Measurements from ENCODE around the gene LIG4. TPM values are rescaled to one million over a fixed set of nuclear protein-coding genes. Genes with fewer than 3 reads are reported as not detected.

LIG4 gene
- polyA plus RNA-seq, 1 of the 3 experiments (the other 2 are of a cell fraction): 3.3 TPM

- Histone ChIP-seq H3K9me2 (no peaks in the 10 kb centered on the region), H3F3A (replicated peaks; ENCODE audit: insufficient read depth) (no peaks in the 10 kb centered on the region), H3K4me3 (ENCODE audit: low read depth in 2 of 2, low read length in 1 of 2) (no peak overlapping the region), H2AFZ (ENCODE audit: low read depth) (no peak overlapping the region), H3K79me2 (ENCODE audit: insufficient read depth) (no peaks in the 10 kb centered on the region), H3K36me3 (replicated peaks in 1 of 2; ENCODE audit: control insufficient read depth in 1 of 2, insufficient read depth in 2 of 2, low read length in 1 of 2) (no peaks in the 10 kb centered on the region), H3K4me1 (ENCODE audit: control insufficient read depth in 1 of 2, insufficient read depth in 2 of 2, low read depth in 1 of 2, low read length in 1 of 2) (no peaks in the 10 kb centered on the region), H4K20me1 (ENCODE audit: insufficient read depth) (no peaks in the 10 kb centered on the region), H3K4me2 (no peak overlapping the region), H3K9ac (no peak overlapping the region), H3K27me3 (ENCODE audit: insufficient read depth) (no peaks in the 10 kb centered on the region), H3K27ac (ENCODE audit: low read depth in 2 of 2, low read length in 1 of 2) (no peak overlapping the region), H3K9me3 (no peaks in the 10 kb centered on the region)
- ChIA-PET CTCF (interaction anchor here (1.4 kb wide), 1 partner anchor 12 kb away, joined by 4 read pairs; no protein-coding TSS in a partner anchor), POLR2A (no interaction called here)
- TF ChIP-seq REST (IDR thresholded peaks at IDR 0.05; ENCODE audit: low read depth, low read length): no peak
- TF ChIP-seq SMC3 (IDR thresholded peaks at IDR 0.05; ENCODE audit: low read depth, low read length): no peak
- no peak for TF ChIP-seq FOXJ3 (CRISPR knock-in tag; IDR thresholded peaks at IDR 0.05)
- TF ChIP-seq EP300 (IDR thresholded peaks at IDR 0.05; ENCODE audit: borderline replicate concordance in 1 of 2, low read depth in 1 of 2, low read length in 1 of 2): no peak
- TF ChIP-seq JUND (IDR thresholded peaks at IDR 0.05): no peak
- no peak for TF ChIP-seq NFIC (IDR thresholded peaks at IDR 0.05; ENCODE audit: borderline replicate concordance)
- no peak for TF ChIP-seq TEAD4 (IDR thresholded peaks at IDR 0.05; ENCODE audit: borderline replicate concordance, insufficient read depth)
- TF ChIP-seq EZH2phosphoT487 (IDR thresholded peaks at IDR 0.05; ENCODE audit: borderline replicate concordance, low read depth): no peak
- no peak for TF ChIP-seq FOSL2 (IDR thresholded peaks at IDR 0.05; ENCODE audit: borderline replicate concordance, low read depth)
- TF ChIP-seq USF1 (IDR thresholded peaks at IDR 0.05; ENCODE audit: borderline replicate concordance, low read depth): no peak
- no peak for TF ChIP-seq RAD21 (IDR thresholded peaks at IDR 0.05; ENCODE audit: low read length)
- TF ChIP-seq CTCF (IDR thresholded peaks at IDR 0.05): no peak
- no peak for TF ChIP-seq RCOR1 (IDR thresholded peaks at IDR 0.05; ENCODE audit: low read length)
- no peak for TF ChIP-seq CHD2 (IDR thresholded peaks at IDR 0.05; ENCODE audit: low read length, partially characterized antibody)
- no peak for TF ChIP-seq MXI1 (IDR thresholded peaks at IDR 0.05; ENCODE audit: low read depth, low read length)
- no peak for TF ChIP-seq ZBTB33 (IDR thresholded peaks at IDR 0.05; ENCODE audit: borderline replicate concordance, low read depth)
- no peak for TF ChIP-seq SIN3A (IDR thresholded peaks at IDR 0.05; ENCODE audit: borderline replicate concordance, low read depth, low read length)
- no peak for TF ChIP-seq TCF12 (IDR thresholded peaks at IDR 0.05)
- 70% methylated on average over 12 of the region's 12 CpGs for WGBS (ENCODE audit: low lambda C conversion rate)
- DNase-seq: no peak
Observed at GRCh38 chr13:108158746-108159145, 56.6 kb downstream of the LIG4 start.
